SW480 (cell line): ENCODE results near the gene SON.
A peak's percentile ranks its signal among the peaks of the same experiment; 100 is the strongest.
"Not testable (repeated sequence)": the region's sequence is repeated elsewhere in the genome, so short reads cannot be mapped to it uniquely, and the experiment has no call there.

ENCODE experiments used
- DNase-seq: peaks from one replicate; pipeline ENCODE4 v3.0.0-alpha.2; 2016; ENCODE audit warnings: low spot score

The SON gene, protein sequence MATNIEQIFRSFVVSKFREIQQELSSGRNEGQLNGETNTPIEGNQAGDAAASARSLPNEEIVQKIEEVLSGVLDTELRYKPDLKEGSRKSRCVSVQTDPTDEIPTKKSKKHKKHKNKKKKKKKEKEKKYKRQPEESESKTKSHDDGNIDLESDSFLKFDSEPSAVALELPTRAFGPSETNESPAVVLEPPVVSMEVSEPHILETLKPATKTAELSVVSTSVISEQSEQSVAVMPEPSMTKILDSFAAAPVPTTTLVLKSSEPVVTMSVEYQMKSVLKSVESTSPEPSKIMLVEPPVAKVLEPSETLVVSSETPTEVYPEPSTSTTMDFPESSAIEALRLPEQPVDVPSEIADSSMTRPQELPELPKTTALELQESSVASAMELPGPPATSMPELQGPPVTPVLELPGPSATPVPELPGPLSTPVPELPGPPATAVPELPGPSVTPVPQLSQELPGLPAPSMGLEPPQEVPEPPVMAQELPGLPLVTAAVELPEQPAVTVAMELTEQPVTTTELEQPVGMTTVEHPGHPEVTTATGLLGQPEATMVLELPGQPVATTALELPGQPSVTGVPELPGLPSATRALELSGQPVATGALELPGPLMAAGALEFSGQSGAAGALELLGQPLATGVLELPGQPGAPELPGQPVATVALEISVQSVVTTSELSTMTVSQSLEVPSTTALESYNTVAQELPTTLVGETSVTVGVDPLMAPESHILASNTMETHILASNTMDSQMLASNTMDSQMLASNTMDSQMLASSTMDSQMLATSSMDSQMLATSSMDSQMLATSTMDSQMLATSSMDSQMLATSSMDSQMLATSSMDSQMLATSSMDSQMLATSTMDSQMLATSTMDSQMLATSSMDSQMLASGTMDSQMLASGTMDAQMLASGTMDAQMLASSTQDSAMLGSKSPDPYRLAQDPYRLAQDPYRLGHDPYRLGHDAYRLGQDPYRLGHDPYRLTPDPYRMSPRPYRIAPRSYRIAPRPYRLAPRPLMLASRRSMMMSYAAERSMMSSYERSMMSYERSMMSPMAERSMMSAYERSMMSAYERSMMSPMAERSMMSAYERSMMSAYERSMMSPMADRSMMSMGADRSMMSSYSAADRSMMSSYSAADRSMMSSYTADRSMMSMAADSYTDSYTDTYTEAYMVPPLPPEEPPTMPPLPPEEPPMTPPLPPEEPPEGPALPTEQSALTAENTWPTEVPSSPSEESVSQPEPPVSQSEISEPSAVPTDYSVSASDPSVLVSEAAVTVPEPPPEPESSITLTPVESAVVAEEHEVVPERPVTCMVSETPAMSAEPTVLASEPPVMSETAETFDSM (N-terminal part only)

GRCh38 chr21:33542640-33543504 is at the start of gene SON:
Gene SON (plus strand): TSS chr21:33543038. CDS start chr21:33543093, 55 bp downstream.
- peak; percentile 99 for DNase-seq

DNA sequence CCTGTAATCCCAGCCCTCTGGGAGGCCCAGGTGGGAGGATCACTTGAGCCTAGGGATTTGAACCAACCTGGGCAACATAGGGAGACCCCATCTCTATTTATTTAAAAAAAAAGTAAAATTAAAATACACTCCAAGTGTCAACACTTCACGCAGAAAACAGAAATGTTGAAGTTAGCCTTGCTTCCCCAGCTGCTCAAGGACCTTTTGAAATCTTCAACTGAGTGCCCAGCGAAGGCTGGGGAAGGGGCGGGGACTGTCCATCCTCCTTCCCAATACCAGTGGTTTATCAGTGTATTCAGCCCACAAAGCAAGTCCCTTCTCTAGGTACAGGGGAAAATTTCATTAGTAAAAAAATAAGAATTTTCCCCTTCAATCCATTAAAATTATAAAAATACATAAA is 49.1 kb upstream of the SON start:
- DNase-seq: no peak

- no peak for DNase-seq
Observed at GRCh38 chr21:33495743-33496142, 47.1 kb upstream of the SON start.

DNA sequence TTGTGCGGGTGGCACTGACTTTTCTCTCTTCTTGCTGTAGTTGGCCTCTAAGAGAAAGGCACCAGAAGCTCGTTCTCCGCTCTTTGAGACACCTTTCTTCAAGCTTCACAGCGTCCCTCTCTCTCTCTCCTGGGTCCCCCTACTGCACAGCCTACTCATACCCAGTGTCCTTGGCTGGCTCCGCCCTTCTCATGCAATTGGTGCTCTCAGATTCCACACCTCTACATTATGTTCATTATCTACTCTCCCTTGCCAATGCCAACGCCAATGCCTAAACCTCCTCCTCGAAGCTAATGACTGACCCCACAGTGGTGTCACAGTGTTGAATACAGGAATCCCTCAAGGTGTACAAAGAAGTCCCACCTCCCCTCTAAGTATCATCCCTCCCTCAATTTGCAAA is 46.5 kb upstream of the SON start:
- no peak for DNase-seq

GRCh38 chr21:33505833-33506232 is 37.0 kb upstream of the SON start:
- no peak for DNase-seq

- DNase-seq: not testable (repeated sequence)
Observed at GRCh38 chr21:33507003-33507402, 35.8 kb upstream of the SON start.

GRCh38 chr21:33510826-33511225 is 32.0 kb upstream of the SON start:
- no peak for DNase-seq

- no peak for DNase-seq
Observed at GRCh38 chr21:33511639-33512038, 31.2 kb upstream of the SON start.

DNA sequence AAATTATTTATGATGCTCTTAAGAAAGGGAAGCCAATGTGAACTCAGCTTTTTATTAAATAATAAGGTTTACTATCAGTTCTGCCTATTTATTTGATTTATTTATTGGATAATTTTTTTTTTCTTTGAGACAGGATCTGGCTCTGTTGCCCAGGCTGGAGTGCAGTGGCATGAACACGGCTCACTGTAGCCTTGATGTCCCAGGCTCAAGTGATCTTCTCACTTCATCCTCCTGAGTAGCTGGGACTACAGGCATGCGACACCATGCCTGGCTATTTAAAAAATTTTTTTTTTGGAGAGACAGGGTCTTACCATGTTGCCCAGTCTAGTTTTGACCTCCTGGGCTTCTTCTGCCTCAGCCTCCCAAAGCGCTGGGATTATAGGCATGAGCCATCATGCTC is 30.4 kb upstream of the SON start:
- DNase-seq: no peak

DNA sequence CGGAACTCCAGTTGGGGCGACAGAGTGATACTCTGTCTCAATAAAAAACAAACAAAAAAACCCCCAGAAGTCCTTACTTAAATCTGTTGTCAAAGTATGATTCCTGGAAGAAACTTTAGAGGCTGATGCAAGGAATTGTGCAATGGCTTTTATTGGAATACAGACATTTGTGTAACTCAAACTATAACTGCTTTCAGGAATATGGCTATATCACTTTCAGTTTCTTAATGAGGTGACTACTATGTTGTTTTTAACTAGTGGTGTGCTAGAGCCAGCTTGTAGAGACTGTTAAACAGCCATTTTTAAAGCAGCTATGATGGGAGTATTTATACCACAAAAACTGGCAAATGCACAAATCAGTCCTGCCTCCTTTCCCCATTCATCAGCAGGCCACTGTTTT is 28.6 kb upstream of the SON start:
- no peak for DNase-seq

DNA sequence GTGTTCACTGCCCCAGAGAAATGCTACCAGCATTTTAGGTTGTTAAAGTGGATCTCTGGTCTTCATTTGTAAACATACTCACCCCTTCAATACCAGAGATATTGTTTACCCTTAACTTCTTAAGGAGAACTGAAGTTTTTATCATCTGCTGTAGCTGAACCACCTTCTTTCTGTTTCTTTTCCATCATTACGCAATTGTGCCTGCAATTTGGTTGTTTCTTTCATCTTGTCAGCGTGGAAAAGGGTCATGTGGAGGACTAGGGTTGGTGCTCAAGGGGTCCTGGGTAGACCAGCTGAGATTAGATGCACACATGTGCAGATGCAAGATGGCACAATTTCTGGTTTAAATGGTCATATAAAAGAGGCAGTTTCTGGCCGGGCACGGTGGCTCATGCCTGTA is 23.9 kb upstream of the SON start:
- no peak for DNase-seq

DNA sequence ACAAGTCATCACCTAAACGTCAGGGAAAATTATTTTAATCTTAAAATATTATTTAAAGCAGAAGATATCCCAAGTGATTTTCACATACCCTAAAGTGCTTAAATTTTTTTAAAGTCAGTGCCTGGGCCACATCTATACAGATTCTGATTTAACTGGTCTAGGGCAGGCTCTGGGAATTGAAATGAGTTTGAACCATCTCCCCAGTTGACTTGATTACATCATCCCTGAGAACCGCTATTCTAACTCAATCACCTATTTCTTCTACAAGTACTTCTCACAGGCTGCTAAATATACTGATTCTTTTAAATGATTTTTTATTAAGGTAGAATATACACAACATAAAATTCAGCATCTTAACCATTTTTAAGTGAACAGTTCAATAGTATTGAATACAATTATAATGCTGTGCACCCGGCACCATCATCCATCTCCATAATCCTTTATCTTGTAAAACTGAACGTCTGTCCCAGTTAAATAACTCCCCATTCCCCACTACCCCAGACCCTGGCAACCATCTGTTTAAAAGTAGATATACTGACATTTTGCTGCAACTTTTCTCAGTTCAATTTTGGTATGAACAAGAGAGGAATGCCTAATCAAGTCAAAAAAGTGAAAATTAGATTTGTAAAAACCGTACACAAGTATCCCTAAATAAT is 20.4 kb upstream of the SON start:
- no peak for DNase-seq

GRCh38 chr21:33522953-33523349 is 19.9 kb upstream of the SON start:
- DNase-seq: no peak

GRCh38 chr21:33531007-33531406 is 11.8 kb upstream of the SON start:
- no peak for DNase-seq

GRCh38 chr21:33537212-33537611 is 5.6 kb upstream of the SON start:
- DNase-seq: no peak

DNA sequence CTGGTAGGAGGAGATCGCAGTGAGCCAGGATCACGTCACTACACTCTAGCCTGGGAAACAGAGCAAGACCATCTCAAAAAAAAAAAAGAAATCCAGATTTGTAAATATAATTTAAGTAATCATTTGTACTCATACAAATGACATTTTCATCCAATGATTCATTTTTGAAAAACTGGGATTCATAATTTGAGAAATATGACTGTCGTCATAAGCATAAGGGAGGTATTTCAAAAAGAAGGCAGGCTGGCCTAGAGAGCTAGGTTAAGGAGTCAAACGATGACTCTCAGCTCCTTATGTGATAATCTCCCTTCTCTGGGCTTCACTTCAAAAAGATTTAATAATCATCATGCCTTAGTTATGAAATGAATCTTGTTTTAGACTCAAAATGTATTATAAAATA is 3.2 kb upstream of the SON start:
- no peak for DNase-seq

- peak; percentile 18 for DNase-seq
Observed at GRCh38 chr21:33540711-33541104, 2.1 kb upstream of the SON start.

DNA sequence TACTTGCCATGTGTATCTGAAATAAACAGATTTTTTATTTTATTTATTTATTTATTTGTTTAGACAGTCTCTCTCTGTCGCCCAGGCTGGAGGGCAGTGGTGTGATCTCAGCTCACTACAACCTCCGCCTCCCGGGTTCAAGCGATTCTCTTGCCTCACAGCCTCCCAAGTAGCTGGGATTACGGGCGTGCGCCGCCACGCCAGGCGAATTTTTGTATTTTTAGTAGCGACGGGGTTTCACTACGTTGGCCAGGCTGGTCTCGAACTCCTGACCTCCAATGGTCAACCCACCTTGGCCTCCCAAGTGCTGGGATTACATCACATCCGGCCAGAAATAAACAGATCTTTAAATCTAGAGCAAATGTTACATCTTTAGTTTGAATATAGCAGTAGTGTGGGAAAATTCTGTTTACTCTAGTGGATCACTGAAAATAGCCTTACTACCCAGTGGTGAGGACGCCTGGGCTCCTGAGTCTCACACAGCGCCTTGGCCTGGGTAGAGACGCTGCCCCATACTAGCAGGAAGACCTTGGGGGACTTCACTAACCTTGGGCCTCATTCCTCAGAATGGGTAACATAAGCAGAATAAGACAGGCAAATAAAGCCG is 1.6 kb upstream of the SON start:
- peak; percentile 51 for DNase-seq

DNA sequence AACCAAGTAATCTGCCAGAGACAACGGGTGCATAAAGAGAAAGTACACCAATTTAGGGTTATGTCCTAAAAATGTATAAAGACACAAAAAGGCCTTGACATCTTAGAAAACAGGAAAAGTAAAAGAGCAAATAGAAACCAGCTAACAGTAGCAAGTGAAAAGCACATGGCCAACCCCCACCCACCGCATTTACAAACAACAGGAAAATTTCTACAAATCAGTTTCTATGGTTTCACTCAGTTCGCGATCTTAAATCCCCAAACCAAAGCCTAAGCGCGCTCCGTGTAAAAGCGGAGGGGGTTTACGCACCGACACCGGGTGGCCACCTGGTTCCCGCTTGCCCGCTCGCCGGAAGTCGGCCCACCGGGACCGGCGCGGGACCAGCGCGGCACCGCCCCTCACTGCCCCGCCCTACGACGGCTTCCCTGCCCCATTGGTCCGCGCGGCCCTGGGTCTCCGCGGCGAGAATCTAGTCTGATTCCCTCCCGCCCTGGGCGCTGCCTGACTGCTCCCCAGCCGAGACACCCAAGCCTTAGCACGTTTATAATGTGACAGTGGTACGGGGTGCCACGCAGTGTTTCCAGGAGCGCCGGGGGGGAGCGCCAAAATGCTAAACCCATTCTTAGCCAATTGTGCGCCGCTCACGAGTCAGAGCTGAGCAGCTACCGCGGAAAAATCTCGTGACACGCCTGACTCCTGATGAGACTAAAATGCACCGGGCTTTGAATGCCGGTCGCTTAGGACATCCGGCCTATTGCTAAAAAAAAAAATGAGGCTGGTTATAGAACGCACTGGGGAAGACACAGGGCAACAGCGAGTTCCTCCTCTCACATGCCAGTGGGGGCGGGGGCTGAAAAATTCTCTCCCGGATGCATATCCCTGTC is 840 bp upstream of the SON start, which contains the start of gene GART:
GART (minus strand) TSS at position 362 of the 884 bp plus-strand sequence. CDS start 2,802 bp downstream, outside the sequence.
- peak; percentile 86 for DNase-seq
